Measurements from ENCODE around the gene FIGNL2.

DNA sequence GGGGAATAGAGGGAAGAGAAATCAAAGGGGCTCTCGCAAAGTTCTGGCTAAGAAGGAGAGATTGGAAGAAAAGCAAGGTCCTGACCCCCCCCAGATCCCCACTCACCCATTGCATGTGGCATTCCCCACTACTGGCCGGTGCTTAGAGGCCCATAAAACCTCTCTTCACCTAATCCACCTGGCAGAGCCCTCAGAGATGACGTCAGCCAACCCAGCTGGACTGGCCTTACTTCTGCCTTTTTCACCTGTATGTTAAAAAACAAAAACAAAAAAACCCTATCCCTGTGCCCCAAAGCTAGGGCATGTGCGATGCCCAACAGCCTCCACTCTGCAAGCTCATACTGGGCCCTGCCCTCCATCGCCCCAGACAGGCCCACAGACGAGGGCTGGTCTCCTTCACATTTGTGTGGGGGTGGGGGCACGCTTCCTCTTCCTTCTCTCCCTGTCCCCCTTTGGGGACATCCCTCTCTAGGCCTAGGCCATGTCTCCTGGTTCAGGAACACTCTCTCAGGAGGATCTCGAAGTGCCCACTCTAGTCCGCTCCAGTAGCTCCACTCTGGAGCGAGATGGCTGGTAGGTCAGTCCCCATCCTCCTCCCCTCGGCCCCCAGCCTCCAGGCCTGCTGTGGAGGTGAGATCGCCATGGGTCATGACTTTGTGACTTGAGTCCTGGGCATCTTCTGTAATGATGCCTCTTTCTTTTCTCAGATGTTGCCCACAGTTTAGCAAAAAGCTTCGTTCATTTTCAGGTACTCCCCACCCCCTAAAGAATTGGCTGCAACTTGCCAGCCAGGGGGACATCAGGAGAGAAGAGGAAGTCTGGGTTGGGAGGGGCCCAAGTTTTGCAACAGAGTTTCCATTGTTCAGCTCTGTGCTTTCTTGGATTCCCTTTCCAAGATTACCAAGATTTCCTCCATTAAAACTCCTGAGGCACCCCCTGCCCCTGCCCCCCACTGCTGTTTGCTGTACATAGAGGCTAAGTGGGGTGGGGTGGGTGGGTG, 37.0 kb downstream of the FIGNL2 start:
- TF ChIP-seq, protein P1, sequence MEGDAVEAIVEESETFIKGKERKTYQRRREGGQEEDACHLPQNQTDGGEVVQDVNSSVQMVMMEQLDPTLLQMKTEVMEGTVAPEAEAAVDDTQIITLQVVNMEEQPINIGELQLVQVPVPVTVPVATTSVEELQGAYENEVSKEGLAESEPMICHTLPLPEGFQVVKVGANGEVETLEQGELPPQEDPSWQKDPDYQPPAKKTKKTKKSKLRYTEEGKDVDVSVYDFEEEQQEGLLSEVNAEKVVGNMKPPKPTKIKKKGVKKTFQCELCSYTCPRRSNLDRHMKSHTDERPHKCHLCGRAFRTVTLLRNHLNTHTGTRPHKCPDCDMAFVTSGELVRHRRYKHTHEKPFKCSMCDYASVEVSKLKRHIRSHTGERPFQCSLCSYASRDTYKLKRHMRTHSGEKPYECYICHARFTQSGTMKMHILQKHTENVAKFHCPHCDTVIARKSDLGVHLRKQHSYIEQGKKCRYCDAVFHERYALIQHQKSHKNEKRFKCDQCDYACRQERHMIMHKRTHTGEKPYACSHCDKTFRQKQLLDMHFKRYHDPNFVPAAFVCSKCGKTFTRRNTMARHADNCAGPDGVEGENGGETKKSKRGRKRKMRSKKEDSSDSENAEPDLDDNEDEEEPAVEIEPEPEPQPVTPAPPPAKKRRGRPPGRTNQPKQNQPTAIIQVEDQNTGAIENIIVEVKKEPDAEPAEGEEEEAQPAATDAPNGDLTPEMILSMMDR (IDR thresholded peaks at IDR 0.05): no peak
- TF ChIP-seq POLR2A (IDR thresholded peaks at IDR 0.05): no peak

Data from upper lobe of left lung (tissue), 4 donors.